Naive thymus-derived CD4-positive, alpha-beta T cell (primary cell): ENCODE results near the gene RHEX. TPM values are rescaled to one million over a fixed set of nuclear protein-coding genes. Genes with fewer than 3 reads are reported as not detected.
"Not testable (repeated sequence)": the region's sequence is repeated elsewhere in the genome, so short reads cannot be mapped to it uniquely, and the experiment has no call there.

Source experiments
- ATAC-seq: fragments of 150-1000 bp; cut with Tn5 transposase; 2 replicates; pipeline ENCODE4 v1.10.0; 2021; ENCODE audit warnings: mild to moderate bottlenecking, moderate library complexity
- CTCF ChIA-PET: fragments of 350-600 bp; sonication (Branson Sonifier 250); formaldehyde crosslinking; loops from one replicate; lab custom pipeline; 2021; ENCODE audit warnings: antibody characterized with exemption; lab: Charles Lee
- POLR2A ChIA-PET: fragments of 350-600 bp; sonication (Branson Sonifier 250); formaldehyde crosslinking; loops from one replicate; lab custom pipeline; 2021; ENCODE audit warnings: antibody characterized with exemption, inconsistent platforms; lab: Charles Lee
- DNase-seq, 9 donors: peaks; one replicate each; pipeline versions ENCODE4 v3.0.0 to v3.0.0-alpha.2; 2020 to 2022; ENCODE audit warnings: mixed read lengths in 1 of 9
- H3K27ac ChIP-seq: one replicate; pipeline ENCODE4 v1.7.0; 2013; ENCODE audit warnings: mild to moderate bottlenecking, low read depth, low read length, moderate library complexity
- H3K27me3 ChIP-seq, 2 donors: one replicate each; pipeline ENCODE4 v1.7.0; 2013; ENCODE audit warnings: low read length in 2 of 2, mild to moderate bottlenecking in 2 of 2, moderate library complexity in 2 of 2; ENCODE audit not compliant: control insufficient read depth in 2 of 2, insufficient read depth in 2 of 2
- H3K36me3 ChIP-seq, 3 experiments: 1 replicate in 2 of 3; 2 replicates in 1 of 3; pipeline ENCODE4 v1.7.0; 2013; ENCODE audit warnings: low read length in 3 of 3, mild to moderate bottlenecking in 3 of 3, moderate library complexity in 1 of 3; ENCODE audit not compliant: insufficient read depth in 3 of 3, control insufficient read depth in 2 of 3
- H3K4me1 ChIP-seq, 2 donors: one replicate each; pipeline ENCODE4 v1.7.0; 2013; ENCODE audit warnings: low read length in 2 of 2, mild to moderate bottlenecking in 2 of 2, moderate library complexity in 1 of 2; ENCODE audit not compliant: control insufficient read depth in 2 of 2, insufficient read depth in 2 of 2
- H3K4me3 ChIP-seq: 2 replicates; pipeline ENCODE4 v1.7.0; 2013; ENCODE audit warnings: mild to moderate bottlenecking, low read length
- H3K9me3 ChIP-seq, 3 experiments: 1 replicate in 2 of 3; 2 replicates in 1 of 3; pipeline ENCODE4 v1.7.0; 2013; ENCODE audit warnings: low read length in 3 of 3; ENCODE audit not compliant: control insufficient read depth in 2 of 3
- H3K27ac Mint-ChIP-seq, 9 donors: one replicate each; pipeline ENCODE4 v1.8.0; 2020 to 2022; ENCODE audit warnings: mixed read lengths in 9 of 9, mild to moderate bottlenecking in 8 of 9, moderate library complexity in 5 of 9, inconsistent platforms in 2 of 9
- H3K27me3 Mint-ChIP-seq, 5 donors: one replicate each; pipeline ENCODE4 v1.8.0; 2021 to 2022; ENCODE audit warnings: mixed read lengths in 5 of 5, mild to moderate bottlenecking in 1 of 5
- H3K36me3 Mint-ChIP-seq, 5 donors: one replicate each; pipeline ENCODE4 v1.8.0; 2020 to 2022; ENCODE audit warnings: mixed read lengths in 5 of 5, mild to moderate bottlenecking in 3 of 5, inconsistent platforms in 1 of 5
- H3K4me1 Mint-ChIP-seq, 7 donors: one replicate each; pipeline ENCODE4 v1.8.0; 2020 to 2022; ENCODE audit warnings: mixed read lengths in 7 of 7, mild to moderate bottlenecking in 3 of 7, inconsistent platforms in 1 of 7
- H3K4me3 Mint-ChIP-seq, 10 donors: one replicate each; pipeline ENCODE4 v1.8.0; 2020 to 2022; ENCODE audit warnings: mild to moderate bottlenecking in 10 of 10, mixed read lengths in 10 of 10, moderate library complexity in 6 of 10, inconsistent platforms in 2 of 10
- H3K9me3 Mint-ChIP-seq, 11 donors: one replicate each; pipeline ENCODE4 v1.8.0; 2020 to 2022; ENCODE audit warnings: mixed read lengths in 11 of 11, mild to moderate bottlenecking in 4 of 11, inconsistent platforms in 1 of 11, moderate library complexity in 1 of 11
- intact Hi-C, 2 donors: fragments of 100-400 bp; cut with micrococcal nuclease; formaldehyde crosslinking; loops; one replicate each; pipeline ENCODE4 v1.15.1; 2023
- polyA plus RNA-seq, 2 donors: library from polyadenylated mRNA; unstranded; fragments of 300-500 nt; fragmentation: Illumina TruSeq; gene quantifications; one replicate each; pipeline ENCODE4 v1.2.3, GENCODE V29; 2021
- total RNA-seq, 6 experiments: library from RNA in 5 of 6; stranded (reverse) in 5 of 6; gene quantifications; 1 replicate in 5 of 6; 2 replicates in 1 of 6; pipeline ENCODE4 v1.2.3 and lab custom pipeline; 2021 to 2026

The RHEX gene
- total and polyA plus RNA-seq, 7 experiments from 2014 or later, result 0.22 to 2.8 (median 0.72) TPM; not detected in 3

- Mint-ChIP-seq H3K27me3 (peaks cover 0 to 47% (median 0%) of the 10 kb centered on the region in 5 donors), H3K4me1 (peaks cover 5 to 25% (median 8%) of the 10 kb centered on the region in 7 donors), H3K27ac (peak overlapping the region in 1 of 9 donors; percentile 15)
- POLR2A ChIA-PET, H3K27me3 ChIP-seq, DNase-seq, ATAC-seq, H3K36me3 ChIP-seq, H3K9me3 ChIP-seq, H3K4me3 Mint-ChIP-seq, H3K4me1 ChIP-seq, H3K36me3 Mint-ChIP-seq, H3K27ac ChIP-seq, H3K9me3 Mint-ChIP-seq, H3K4me3 ChIP-seq: not testable (repeated sequence)
- CTCF ChIA-PET, result interaction anchor here (1.0 kb wide), 1 partner anchor 11 kb away, joined by 3 read pairs; no protein-coding TSS in a partner anchor
- intact Hi-C loops, result loop anchor here in 1 of 2 donors (10.0 kb wide), 1 partner anchor 359 kb away; no protein-coding TSS in a partner anchor
Observed at GRCh38 chr1:206055639-206056323, 2.8 kb downstream of the RHEX start.

GRCh38 chr1:206058289-206058926 lies 5.4 kb downstream of the RHEX start:
- H3K36me3 ChIP-seq, H3K9me3 ChIP-seq, H3K36me3 Mint-ChIP-seq, H3K4me1 ChIP-seq, H3K27ac ChIP-seq, DNase-seq, ATAC-seq, H3K4me3 ChIP-seq, H3K4me1 Mint-ChIP-seq, POLR2A ChIA-PET, CTCF ChIA-PET, H3K27ac Mint-ChIP-seq, H3K27me3 ChIP-seq, H3K4me3 Mint-ChIP-seq: not testable (repeated sequence)
- intact Hi-C loops, result loop anchor here in 1 of 2 donors (10.0 kb wide), 1 partner anchor 356 kb away; no protein-coding TSS in a partner anchor
- Mint-ChIP-seq H3K9me3 (peaks cover 0 to 10% (median 4%) of the 10 kb centered on the region in 11 donors), H3K27me3 (peaks cover 0 to 52% (median 0%) of the 10 kb centered on the region in 5 donors)

GRCh38 chr1:206058927-206059292 lies 5.9 kb downstream of the RHEX start:
- Mint-ChIP-seq H3K27ac (peak overlapping the region in 1 of 9 donors; percentile 23), H3K9me3 (peaks cover 0 to 10% (median 4%) of the 10 kb centered on the region in 11 donors), H3K4me1 (no peaks in the 10 kb centered on the region), H3K27me3 (peaks cover 0 to 52% (median 0%) of the 10 kb centered on the region in 5 donors), H3K36me3 (peaks cover 0 to 5% (median 0%) of the 10 kb centered on the region in 5 donors), H3K4me3 (no peak overlapping the region)
- intact Hi-C loops, result loop anchor here in 1 of 2 donors (10.0 kb wide), 1 partner anchor 356 kb away; no protein-coding TSS in a partner anchor
- DNase-seq, result no peak
- Histone ChIP-seq H3K36me3 (no peaks in the 10 kb centered on the region), H3K9me3 (no peaks in the 10 kb centered on the region), H3K4me1 (no peaks in the 10 kb centered on the region), H3K27me3 (no peaks in the 10 kb centered on the region), H3K4me3 (no peak overlapping the region), H3K27ac (no peak overlapping the region)
- CTCF ChIA-PET, result no interaction called here
- ATAC-seq, result no peak
- POLR2A ChIA-PET, result no interaction called here

- H3K4me3 Mint-ChIP-seq, result no peak overlapping the region
- ATAC-seq (peak; percentile 41), DNase-seq (no peak)
- intact Hi-C loops, result loop anchor here in 1 of 2 donors (10.0 kb wide), 1 partner anchor 355 kb away; no protein-coding TSS in a partner anchor
- H3K27ac Mint-ChIP-seq, result peak overlapping the region in 1 of 9 donors; percentile 9
- H3K4me1 Mint-ChIP-seq, result no peaks in the 10 kb centered on the region
- peaks cover 0 to 5% (median 0%) of the 10 kb centered on the region in 5 donors for H3K36me3 Mint-ChIP-seq
- H3K27me3 Mint-ChIP-seq, result peaks cover 0 to 52% (median 0%) of the 10 kb centered on the region in 5 donors
- Histone ChIP-seq H3K4me3 (no peak overlapping the region), H3K27ac (no peak overlapping the region), H3K36me3 (no peaks in the 10 kb centered on the region), H3K27me3 (no peaks in the 10 kb centered on the region), H3K4me1 (no peaks in the 10 kb centered on the region), H3K9me3 (no peaks in the 10 kb centered on the region)
- H3K9me3 Mint-ChIP-seq, result peaks cover 0 to 10% (median 4%) of the 10 kb centered on the region in 11 donors
- ChIA-PET POLR2A (no interaction called here), CTCF (no interaction called here)
Observed at GRCh38 chr1:206059355-206059915, 6.5 kb downstream of the RHEX start.

- Mint-ChIP-seq H3K9me3 (peaks cover 0 to 10% (median 4%) of the 10 kb centered on the region in 11 donors), H3K36me3 (peaks cover 0 to 5% (median 0%) of the 10 kb centered on the region in 5 donors), H3K27ac (no peak overlapping the region), H3K27me3 (peaks cover 0 to 47% (median 0%) of the 10 kb centered on the region in 5 donors), H3K4me3 (no peak overlapping the region), H3K4me1 (no peaks in the 10 kb centered on the region)
- H3K27me3 ChIP-seq, result no peaks in the 10 kb centered on the region
- H3K9me3 ChIP-seq, result no peaks in the 10 kb centered on the region
- H3K4me3 ChIP-seq, result no peak overlapping the region
- no peaks in the 10 kb centered on the region for H3K36me3 ChIP-seq
- H3K4me1 ChIP-seq, result no peaks in the 10 kb centered on the region
- no peak for DNase-seq
- H3K27ac ChIP-seq, result no peak overlapping the region
- ATAC-seq, result no peak
- intact Hi-C loops, result no loop called here
- CTCF ChIA-PET, result no interaction called here
- POLR2A ChIA-PET, result no interaction called here
Observed at GRCh38 chr1:206060844-206061243, 7.9 kb downstream of the RHEX start.

GRCh38 chr1:206062464-206062863 lies 9.5 kb downstream of the RHEX start:
- no peak for ATAC-seq
- Mint-ChIP-seq H3K27me3 (peaks cover 0 to 45% (median 0%) of the 10 kb centered on the region in 5 donors), H3K4me1 (peaks cover 0 to 11% (median 4%) of the 10 kb centered on the region in 7 donors), H3K27ac (no peak overlapping the region), H3K36me3 (peaks cover 0 to 5% (median 0%) of the 10 kb centered on the region in 5 donors), H3K9me3 (peaks cover 0 to 10% (median 4%) of the 10 kb centered on the region in 11 donors), H3K4me3 (no peak overlapping the region)
- CTCF ChIA-PET, result interaction anchor here (0.6 kb wide), 1 partner anchor 522 kb away, joined by 3 read pairs; no protein-coding TSS in a partner anchor
- Histone ChIP-seq H3K4me3 (no peak overlapping the region), H3K27ac (no peak overlapping the region), H3K4me1 (no peaks in the 10 kb centered on the region), H3K27me3 (no peaks in the 10 kb centered on the region), H3K36me3 (no peaks in the 10 kb centered on the region), H3K9me3 (no peaks in the 10 kb centered on the region)
- POLR2A ChIA-PET, result no interaction called here
- no peak for DNase-seq
- intact Hi-C loops, result no loop called here
